Islet of Langerhans (tissue), 1 donor: Measurements from ENCODE around the gene CHCHD10.

Experiments
- FAIRE-seq: peaks from one replicate; lab custom pipeline; 2011; peaks lifted over from hg19 to GRCh38; lab: Jason Lieb, UNC

Gene CHCHD10

GRCh38 chr22:23787600-23787896 lies 19.8 kb upstream of the CHCHD10 start:
- FAIRE-seq: no peak

- FAIRE-seq: no peak
These were observed 19.2 kb upstream of the CHCHD10 start, which contains the start of gene SMARCB1 for GRCh38 chr22:23786752-23787599. SMARCB1 (plus strand) TSS chr22:23786966; CDS start chr22:23787170, 204 bp downstream.

- no peak for FAIRE-seq
These were observed 18.5 kb upstream of the CHCHD10 start for GRCh38 chr22:23786261-23786710.

- FAIRE-seq: no peak
These were observed 16.5 kb upstream of the CHCHD10 start for GRCh38 chr22:23784215-23784732.

- no peak for FAIRE-seq
These were observed 15.7 kb upstream of the CHCHD10 start for GRCh38 chr22:23783265-23784150.

- FAIRE-seq: no peak
These were observed 14.9 kb upstream of the CHCHD10 start for GRCh38 chr22:23782703-23783102.

- no peak for FAIRE-seq
These were observed 14.5 kb upstream of the CHCHD10 start for GRCh38 chr22:23782252-23782651.

GRCh38 chr22:23781511-23782183 lies 13.9 kb upstream of the CHCHD10 start:
- FAIRE-seq: no peak

- FAIRE-seq: no peak
These were observed 13.3 kb upstream of the CHCHD10 start for GRCh38 chr22:23781065-23781464.

- FAIRE-seq: no peak
These were observed 12.5 kb upstream of the CHCHD10 start for GRCh38 chr22:23780146-23780748.

- no peak for FAIRE-seq
These were observed 12.0 kb upstream of the CHCHD10 start for GRCh38 chr22:23779731-23780130.

- FAIRE-seq: no peak
These were observed 11.3 kb upstream of the CHCHD10 start for GRCh38 chr22:23779083-23779482.

- no peak for FAIRE-seq
These were observed 10.8 kb upstream of the CHCHD10 start for GRCh38 chr22:23778577-23778900.

GRCh38 chr22:23777776-23778576 lies 10.2 kb upstream of the CHCHD10 start:
- FAIRE-seq: no peak

- no peak for FAIRE-seq
These were observed 8.1 kb upstream of the CHCHD10 start for GRCh38 chr22:23775779-23776375.

- no peak for FAIRE-seq
These were observed 7.2 kb upstream of the CHCHD10 start for GRCh38 chr22:23774922-23775436.

GRCh38 chr22:23774114-23774921 lies 6.5 kb upstream of the CHCHD10 start:
- no peak for FAIRE-seq

GRCh38 chr22:23773483-23774113 lies 5.8 kb upstream of the CHCHD10 start:
- no peak for FAIRE-seq
